ENCODE data around the gene LOXL1. TPM values are rescaled to one million over a fixed set of nuclear protein-coding genes. Genes with fewer than 3 reads are reported as not detected.
"Not testable (repeated sequence)": the region's sequence is repeated elsewhere in the genome, so short reads cannot be mapped to it uniquely, and the experiment has no call there.

Gene LOXL1
- total RNA-seq, 1 donor from 2014 or later, result 11.1 TPM

GRCh38 chr15:73936181-73936580 lies 9.9 kb downstream of the LOXL1 start:
- H3K9me3 ChIP-seq, result no peaks in the 10 kb centered on the region
- H3K27me3 ChIP-seq, result no peaks in the 10 kb centered on the region
- H3K4me1 ChIP-seq, result peaks cover 19% of the 10 kb centered on the region
- intact Hi-C loops (cut with DNase I), result no loop called here
- ATAC-seq, result no peak
- no peak for DNase-seq
- no peak overlapping the region for H3K4me3 ChIP-seq
- peak; percentile 18 for TF ChIP-seq CTCF (IDR thresholded peaks at IDR 0.05)
- H3K27ac ChIP-seq, result no peak overlapping the region
- H3K36me3 ChIP-seq, result no peaks in the 10 kb centered on the region

DNA sequence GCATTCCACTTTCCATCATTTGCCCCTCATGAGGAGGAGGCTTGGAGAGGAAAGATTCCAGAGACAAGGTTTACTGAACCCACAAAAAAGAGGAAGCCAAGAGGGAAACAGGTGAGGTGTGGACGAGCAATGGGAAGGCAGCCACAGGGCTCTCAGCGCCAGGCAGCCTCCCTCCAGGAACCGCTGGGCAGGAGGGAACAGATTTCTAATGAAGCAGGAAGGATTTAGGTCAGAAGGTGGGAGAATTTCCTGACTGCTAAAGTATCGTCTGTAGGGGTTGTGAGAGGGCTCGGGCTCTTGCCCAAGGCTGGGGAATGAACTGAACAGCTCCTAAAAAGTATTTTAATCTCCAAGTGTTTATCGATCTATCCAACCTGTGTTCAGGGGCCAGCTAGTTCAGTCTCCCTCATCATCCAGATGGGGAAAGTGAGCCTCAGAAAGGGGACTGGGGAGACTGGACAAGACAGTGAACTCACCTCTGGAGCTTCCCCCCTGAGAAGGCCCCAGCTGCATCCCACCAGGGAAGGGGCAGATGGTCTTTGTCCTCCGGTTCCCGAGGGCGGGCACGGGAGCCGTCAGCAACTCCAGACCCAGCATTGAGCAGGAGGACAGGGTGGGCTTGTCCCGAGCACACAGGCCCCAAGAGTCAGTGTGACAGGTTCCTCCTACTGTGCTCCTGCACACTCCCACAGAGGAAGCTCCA lies 10.5 kb downstream of the LOXL1 start:
- Histone ChIP-seq H3K4me1 (peaks cover 20% of the 10 kb centered on the region), H3K27ac (no peak overlapping the region), H3K4me3 (no peak overlapping the region), H3K36me3 (no peaks in the 10 kb centered on the region), H3K9me3 (no peaks in the 10 kb centered on the region), H3K27me3 (no peaks in the 10 kb centered on the region)
- DNase-seq (no peak), ATAC-seq (no peak)
- no peak for TF ChIP-seq CTCF (IDR thresholded peaks at IDR 0.05)
- intact Hi-C loops (cut with DNase I), result no loop called here

- Histone ChIP-seq H3K9me3 (no peaks in the 10 kb centered on the region), H3K27me3 (no peaks in the 10 kb centered on the region), H3K27ac (no peak overlapping the region), H3K4me3 (no peak overlapping the region), H3K36me3 (no peaks in the 10 kb centered on the region), H3K4me1 (peaks cover 20% of the 10 kb centered on the region)
- no peak for TF ChIP-seq CTCF (IDR thresholded peaks at IDR 0.05)
- intact Hi-C loops (cut with DNase I), result no loop called here
- DNase-seq, result no peak
- ATAC-seq, result no peak
Observed at GRCh38 chr15:73937296-73937695, 11.0 kb downstream of the LOXL1 start.

GRCh38 chr15:73937726-73938125 lies 11.5 kb downstream of the LOXL1 start:
- Histone ChIP-seq H3K36me3 (no peaks in the 10 kb centered on the region), H3K27me3 (no peaks in the 10 kb centered on the region), H3K4me3 (no peak overlapping the region), H3K27ac (no peak overlapping the region), H3K4me1 (peaks cover 20% of the 10 kb centered on the region), H3K9me3 (no peaks in the 10 kb centered on the region)
- intact Hi-C loops (cut with DNase I), result no loop called here
- ATAC-seq (no peak), DNase-seq (no peak)
- TF ChIP-seq CTCF (IDR thresholded peaks at IDR 0.05), result no peak

- intact Hi-C loops (cut with DNase I); H3K27ac ChIP-seq; DNase-seq; H3K9me3 ChIP-seq; H3K4me3 ChIP-seq; H3K36me3 ChIP-seq; ATAC-seq; H3K27me3 ChIP-seq: not testable (repeated sequence)
- H3K4me1 ChIP-seq, result peaks cover 20% of the 10 kb centered on the region
Observed at GRCh38 chr15:73938516-73938915, 12.3 kb downstream of the LOXL1 start.

DNA sequence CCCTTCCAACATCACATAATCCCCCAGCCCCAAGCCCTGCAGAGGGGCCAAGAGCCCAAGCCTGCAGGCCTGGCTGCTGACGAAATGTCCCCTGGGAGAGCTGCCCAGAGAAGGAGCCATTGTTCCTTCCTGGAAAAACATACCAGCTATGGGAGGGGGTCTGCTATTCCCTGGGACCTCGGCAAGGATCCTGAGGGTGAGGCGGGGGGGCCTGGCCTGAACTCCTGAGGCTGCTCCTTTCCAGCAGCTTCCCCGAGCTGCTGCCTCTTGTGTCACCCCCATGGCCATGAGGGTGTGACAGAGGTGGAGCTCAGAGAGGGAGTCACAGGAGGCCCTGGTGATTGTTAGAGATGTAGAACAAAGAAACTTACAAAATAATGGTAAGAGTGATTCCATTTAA lies 12.9 kb downstream of the LOXL1 start:
- no peak overlapping the region for H3K27ac ChIP-seq
- DNase-seq (no peak), ATAC-seq (no peak)
- H3K4me1 ChIP-seq, result peaks cover 20% of the 10 kb centered on the region
- TF ChIP-seq CTCF (IDR thresholded peaks at IDR 0.05), result no peak
- no peaks in the 10 kb centered on the region for H3K36me3 ChIP-seq
- no peak overlapping the region for H3K4me3 ChIP-seq
- no peaks in the 10 kb centered on the region for H3K27me3 ChIP-seq
- intact Hi-C loops (cut with DNase I), result no loop called here
- H3K9me3 ChIP-seq, result no peaks in the 10 kb centered on the region

All from upper lobe of right lung (tissue), 1 donor.